Activated gamma-delta T cell treated with anti-CD3 and anti-CD28 coated beads, Interleukin-2, amount 50 U/mL, for 16 hours (primary cell): ENCODE results near the gene SEMA3B.
"Not testable (repeated sequence)": the region's sequence is repeated elsewhere in the genome, so short reads cannot be mapped to it uniquely, and the experiment has no call there.

Experiments
- DNase-seq: peaks from one replicate; pipeline ENCODE4 v3.0.0-alpha.2; 2020; ENCODE audit warnings: low read depth

The SEMA3B gene

DNA sequence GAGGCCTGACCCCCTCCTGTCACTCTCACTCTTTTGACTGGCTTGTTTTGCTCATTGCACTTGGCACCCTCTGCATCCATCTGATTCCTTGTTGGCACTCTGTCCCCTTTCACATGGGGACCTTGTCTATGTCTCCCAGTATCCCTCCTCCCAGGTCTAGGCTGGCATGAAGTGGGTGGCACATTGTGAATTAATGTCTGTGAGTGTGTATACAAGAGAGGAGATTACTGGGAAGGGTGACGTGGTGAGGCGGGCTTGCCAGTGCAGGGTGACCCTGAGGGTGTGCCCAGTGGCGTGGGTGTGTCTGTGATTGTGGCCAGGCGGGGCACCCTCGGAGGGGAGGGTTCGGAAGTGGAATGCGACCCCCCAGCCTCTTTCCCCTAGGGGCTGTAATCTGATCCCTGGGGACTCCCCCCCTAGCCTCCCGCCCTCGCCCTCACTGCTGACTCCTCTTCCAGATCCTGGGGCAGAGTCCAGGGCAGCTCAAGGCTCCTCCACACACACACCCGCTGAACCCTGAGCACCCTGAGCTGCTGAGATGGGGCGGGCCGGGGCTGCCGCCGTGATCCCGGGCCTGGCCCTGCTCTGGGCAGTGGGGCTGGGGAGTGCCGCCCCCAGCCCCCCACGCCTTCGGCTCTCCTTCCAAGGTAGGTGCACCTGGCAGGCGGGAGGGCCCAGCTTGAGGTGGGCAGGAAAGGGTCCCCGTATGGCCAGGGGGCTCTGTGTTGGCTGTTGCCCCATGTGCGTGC, at the start of gene SEMA3B:
TSS of gene SEMA3B (plus strand) at position 445 of the 749 bp plus-strand sequence. CDS start at position 539, 94 bp downstream.
- no peak for DNase-seq

DNA sequence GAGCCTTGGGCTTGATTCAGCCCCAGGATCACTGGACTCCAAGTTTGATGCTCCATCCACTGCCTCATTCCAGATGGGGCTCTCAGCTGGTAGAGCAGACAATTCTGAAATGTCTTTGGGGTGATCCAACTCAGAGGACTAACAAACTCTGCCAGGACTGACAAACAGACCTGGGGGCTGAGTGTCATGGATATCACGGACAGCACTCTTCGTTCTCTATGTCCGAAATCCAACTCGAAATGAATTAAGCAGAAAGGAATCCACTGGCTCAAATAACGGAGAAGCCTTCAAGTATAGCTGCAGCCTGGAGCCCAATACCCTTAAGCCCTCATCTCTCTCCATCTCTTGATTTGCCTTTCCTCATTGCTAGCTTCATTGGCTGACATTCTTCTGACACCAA, 49.7 kb upstream of the SEMA3B start:
- no peak for DNase-seq

DNA sequence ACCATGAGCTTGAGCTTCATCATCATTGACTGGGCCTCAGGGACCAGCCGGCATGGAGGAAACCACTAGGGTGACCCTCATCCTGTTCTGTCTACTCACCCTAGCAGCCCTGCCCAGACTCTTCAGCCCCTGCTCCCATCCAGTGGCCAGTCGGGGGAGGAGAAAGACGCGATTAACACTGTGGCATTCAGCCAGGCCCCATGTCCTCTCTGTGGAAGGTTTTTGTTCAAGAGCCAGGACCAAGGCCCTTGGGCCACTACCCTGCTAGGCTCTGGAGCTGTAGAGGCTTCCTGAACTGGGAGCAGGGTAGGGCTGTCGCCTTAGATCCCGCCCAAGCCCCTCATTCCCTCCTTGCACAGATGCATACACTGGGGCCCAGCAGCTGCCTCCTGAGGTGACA, 48.8 kb upstream of the SEMA3B start:
- DNase-seq: no peak

DNA sequence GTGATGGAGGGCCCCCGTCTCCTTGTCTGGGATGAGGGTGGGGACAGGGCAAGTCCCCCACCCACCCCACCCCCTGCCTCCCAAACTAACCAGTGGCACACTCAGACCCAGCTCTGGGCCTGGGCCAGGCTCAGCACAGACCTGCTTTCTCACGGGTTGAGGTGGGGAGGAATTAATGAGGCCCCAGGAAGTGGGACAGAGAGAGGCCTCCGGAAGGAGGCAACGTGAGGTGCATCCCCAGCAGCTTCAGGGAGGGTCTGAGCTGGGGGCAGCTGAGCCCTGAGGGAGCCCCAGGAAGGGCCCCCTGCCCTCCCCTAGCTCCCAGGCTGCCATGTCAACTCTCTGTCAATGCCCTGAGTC, 47.9 kb upstream of the SEMA3B start:
- no peak for DNase-seq

DNA sequence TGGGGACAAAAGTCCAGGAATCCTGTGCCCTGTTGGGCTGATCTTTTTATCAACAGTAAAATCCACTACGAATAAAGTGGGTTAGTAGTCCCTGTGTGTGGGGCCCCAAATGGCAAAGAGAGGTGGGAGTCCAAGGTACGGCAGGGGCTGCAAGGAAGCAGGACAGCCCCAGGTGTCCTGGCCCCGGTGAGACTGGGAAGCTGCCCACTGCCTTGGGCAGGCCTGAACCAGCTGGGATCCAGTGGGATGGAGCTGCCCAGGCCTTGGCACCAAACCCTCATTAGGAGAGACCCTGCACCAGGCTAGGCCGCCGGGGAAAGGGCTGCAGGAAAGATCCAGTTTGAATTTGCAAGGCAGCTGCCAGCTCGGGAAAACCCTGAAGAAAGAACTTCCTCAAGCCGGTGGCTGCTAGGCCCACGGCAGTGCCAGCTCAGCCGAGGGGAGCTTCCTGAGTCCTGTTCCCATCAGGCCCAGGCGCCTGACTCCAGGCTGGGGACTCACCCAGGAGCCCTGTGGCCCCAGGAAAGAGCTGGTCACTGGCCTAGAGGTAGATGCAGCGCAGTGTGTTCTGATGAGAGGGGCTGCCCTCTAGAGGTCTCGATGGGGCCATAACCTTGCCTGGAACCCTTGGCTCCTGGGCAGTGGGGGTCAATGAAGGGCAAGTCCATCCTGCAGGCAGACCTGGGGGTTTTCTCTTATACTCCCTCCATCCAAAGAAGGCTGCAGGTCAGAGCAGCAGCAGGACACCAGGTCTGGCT, 47.4 kb upstream of the SEMA3B start:
- no peak for DNase-seq

DNA sequence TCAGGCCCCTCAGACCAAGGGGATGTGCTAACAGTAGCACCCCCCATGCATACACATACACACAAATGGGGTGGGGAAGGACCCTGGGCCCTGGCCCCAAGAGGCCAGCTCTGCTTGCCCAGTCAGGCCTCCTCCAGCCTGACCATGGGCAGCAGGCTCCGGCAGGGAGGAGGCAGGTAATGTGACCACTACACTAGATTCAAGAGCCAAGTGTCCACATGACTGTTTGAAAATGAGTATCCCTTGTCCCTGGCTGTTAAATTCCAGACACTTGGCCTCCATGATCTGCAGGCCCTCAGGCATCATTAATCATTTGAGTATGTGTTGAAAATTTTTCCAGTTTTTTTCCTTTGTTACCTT, 46.8 kb upstream of the SEMA3B start:
- DNase-seq: no peak

DNA sequence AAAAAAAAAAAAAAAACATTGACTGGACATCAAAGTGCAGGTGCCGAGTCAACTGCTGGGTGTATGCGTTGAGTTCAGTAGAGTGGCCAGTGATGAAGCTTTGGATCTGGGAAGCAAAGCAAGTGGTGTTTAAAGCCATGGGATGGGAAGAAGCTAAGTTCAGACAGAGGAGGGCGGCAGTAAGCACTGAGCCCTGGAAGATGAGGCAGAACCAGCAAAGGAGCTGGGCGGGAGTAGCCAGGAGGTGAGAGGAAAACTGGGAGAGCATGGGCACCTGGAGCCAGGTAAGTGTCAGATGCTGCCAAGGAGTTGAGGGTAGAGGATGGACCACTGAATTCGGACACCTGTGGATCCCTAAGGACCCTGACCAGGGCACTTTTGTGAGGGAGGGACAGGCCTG, 44.3 kb upstream of the SEMA3B start:
- DNase-seq: no peak

DNA sequence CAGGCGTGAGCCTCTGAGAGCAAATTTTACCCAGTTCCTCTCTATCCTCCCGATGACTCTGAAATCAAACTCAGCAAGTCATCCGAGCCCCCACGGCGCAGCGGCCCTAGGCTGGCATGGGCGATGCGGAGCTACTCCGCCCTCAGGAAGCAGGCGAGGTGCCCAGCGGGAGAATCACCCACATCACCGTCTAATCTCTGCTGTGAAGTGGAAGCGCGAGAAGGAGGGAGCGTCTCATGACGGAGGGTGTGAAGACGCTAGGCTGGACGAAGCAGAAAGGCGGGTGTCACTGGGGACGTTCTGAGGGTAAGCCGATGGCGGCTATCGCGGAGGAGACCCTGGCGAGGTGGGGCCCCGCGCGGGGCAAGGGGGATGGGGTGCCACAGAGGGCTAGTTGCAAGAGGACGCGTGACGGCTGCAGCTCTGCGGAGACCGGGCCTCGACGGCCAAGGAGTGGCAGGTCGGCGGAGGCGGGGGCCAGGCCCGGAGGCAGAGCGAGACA, 42.0 kb upstream of the SEMA3B start:
- DNase-seq: no peak

DNA sequence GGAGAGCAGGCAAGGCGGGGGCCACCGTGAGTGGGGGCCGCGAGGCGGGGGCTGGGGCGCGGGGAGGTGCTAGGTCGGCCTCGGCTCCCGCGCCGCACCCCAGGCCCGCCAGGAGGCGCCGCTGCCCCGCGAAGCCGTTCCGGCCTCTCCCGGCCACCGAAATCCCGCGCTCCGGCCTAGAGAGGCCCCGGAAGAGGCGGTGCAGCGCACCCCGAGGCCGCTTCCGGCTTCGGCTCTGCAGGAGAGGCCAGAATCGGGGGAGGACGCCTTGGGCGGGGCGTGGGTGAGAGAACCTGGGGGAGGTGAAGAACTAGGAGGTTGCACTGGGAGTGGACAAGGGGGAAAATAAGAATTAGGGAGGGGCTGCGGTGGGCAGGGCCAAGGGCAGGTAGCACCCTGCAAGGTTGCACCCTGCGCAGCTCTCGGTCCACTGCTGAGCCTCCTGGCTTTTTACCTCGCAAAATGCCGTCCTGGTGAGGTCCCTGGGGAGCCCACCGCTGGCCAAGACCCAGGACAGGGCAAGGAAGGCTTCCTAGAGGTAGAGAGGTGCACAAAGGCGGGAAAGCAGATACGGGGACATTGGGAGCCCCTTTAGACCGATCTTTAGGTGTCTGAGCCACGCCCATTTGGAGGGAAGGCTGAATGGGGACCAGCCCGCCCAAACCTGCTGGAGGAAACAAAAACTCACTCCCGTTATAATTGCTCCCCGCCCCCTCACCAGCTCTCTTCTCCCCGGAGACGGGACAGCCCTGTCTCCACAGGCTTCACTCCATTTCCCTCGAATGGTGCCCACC, 41.4 kb upstream of the SEMA3B start:
- peak; percentile 82 for DNase-seq

DNA sequence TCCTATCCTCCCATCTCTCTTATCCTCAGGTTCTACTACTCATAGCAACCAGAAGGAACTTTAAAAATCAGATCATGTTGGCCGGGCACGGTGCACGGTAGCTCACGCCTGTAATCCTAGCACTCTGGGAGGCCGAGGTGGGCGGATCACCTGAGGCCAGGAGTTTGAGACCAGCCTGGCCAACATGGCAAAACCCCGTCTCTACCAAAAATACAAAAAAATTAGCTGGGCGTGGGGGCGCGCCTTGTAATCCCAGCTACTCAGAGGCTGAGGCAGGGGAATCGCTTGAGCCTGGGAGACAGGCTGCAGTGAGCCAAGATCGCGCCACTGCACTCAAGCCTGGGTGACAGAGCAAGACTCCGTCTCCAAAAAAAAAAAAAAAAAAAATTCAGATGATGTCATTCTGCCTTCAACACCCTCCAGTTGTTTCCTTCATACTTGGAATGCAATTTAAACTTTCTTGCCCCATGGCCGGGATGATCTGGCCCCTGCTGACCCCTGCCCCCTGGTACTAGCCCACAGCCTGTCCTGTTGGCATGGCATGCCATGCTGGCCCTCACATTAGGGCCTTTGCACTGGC, 40.7 kb upstream of the SEMA3B start:
- not testable (repeated sequence) for DNase-seq

DNA sequence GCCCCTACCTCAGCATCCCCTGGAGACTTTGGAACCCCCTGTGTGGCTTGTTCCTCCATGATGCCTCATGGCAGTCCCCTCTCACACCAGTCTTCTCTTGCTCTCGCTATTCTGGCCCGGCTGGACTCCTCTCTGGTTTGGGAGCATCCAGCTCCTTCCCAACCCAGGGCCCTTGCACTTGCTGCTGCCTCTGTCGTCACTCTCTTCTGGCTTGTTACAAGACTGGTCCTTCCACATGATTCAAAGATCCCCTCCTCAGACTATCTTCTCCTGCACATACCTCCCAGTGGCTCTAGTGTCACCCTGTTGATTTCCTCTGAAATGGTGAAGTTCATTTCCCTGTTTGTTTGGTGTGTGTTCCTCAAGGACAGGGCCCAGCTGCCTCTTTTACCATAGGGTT, 39.5 kb upstream of the SEMA3B start:
- no peak for DNase-seq

DNA sequence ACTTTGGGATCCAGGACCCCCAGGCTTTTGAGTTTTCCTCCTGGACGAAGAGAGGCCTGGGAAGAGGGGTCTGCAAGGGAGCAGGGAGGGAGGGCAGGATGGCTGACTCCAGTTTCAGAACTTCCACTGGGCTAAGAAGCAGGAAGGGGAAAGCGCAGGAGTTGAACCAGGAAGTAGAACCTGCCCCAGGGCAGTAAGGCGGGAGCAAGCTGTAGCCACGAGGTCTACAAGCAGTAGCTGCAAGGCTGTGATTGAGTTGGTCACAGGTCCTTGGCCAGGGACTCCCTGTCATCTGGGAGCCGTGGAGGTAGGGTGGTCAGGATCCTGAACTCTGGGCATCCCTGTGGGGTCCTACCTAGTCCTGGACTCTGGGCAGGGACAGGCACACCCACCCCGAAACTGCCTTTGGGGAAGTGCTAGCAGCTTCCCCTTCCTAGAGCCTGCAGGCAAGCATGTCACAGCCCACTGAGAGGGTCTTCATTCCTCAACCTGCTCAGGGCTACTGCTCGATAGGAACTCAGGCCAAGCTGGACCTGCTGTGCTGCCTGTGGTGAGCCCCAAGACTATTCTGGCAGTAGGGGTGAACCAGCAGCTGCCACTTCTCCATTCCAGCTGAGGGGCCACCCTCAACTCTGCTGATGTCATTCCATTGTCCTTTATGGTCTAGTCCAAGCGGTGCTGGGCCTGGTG, 38.7 kb upstream of the SEMA3B start:
- DNase-seq: no peak

DNA sequence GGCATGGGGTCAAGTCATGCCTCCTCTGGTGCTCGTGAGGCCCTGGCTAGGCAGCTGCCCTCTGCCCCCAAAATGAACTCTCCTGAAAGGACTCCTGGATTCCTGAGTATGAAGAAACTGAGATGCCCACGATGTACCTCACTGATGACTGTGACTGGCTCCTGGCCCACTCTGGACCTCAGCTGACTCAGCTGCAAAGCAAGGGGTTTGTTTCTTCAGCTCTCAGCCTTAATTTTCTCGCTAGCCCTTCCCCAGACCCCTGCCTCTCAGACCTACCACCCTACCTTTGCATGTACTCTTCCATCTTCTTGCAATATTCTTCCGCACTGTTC, 38.2 kb upstream of the SEMA3B start:
- no peak for DNase-seq

DNA sequence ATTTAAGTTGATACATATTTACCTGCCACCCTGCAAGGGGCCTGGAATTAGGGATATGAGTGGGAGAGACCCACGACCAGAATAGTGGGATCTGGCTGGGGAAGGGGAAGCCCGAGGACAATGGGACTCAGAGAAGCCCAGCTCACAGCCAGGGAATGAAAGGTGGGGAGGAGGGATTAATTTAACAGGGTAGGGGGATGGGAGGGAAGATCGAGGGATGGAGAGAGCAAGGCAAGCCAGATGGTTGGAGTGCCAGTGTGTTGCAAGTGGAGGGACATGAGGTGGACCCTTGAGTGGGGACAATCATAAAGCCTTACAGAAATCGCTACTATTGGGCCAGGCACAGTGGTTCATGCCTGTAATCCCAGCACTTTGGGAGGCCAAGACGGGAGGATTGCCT, 37.4 kb upstream of the SEMA3B start:
- no peak for DNase-seq

DNA sequence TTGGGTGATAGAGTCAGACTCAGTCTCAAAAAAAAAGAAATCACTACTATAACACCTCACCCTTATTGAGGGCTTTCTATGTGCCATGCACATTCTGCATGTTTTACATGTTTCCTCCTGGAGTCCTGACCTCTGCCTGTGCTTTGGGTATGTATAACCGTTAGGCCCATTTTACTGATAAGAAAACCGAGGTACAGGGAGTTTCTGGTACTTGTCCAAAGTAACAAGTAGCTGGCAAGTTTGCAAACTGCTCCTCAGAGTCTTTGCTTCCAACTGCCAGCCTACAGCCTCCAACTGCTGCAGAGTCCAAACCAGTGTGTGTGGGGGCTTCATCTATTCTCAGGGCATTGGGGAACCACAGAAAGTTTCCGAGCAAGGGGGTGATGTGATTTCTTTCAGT, 36.6 kb upstream of the SEMA3B start:
- DNase-seq: no peak

DNA sequence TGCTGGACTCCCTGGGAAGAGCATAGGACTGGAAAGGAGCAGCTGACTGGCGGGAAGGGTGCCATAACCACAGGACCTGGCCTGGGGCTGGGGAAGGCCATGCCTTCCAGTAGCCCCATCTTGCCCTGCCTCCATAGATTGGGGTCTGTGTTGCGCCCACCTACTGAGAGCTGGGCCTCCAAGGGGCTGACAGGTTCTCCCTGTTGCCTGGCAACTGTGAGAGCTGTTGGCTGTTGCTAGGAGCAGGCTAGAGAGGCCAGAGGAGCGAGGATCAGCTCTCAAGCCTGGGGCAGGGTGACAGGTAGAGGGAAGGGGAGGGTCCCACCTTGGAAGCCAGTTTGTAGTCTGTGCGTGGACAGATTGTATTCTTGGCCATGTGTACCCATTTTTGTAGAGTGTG, 35.8 kb upstream of the SEMA3B start:
- no peak for DNase-seq

DNA sequence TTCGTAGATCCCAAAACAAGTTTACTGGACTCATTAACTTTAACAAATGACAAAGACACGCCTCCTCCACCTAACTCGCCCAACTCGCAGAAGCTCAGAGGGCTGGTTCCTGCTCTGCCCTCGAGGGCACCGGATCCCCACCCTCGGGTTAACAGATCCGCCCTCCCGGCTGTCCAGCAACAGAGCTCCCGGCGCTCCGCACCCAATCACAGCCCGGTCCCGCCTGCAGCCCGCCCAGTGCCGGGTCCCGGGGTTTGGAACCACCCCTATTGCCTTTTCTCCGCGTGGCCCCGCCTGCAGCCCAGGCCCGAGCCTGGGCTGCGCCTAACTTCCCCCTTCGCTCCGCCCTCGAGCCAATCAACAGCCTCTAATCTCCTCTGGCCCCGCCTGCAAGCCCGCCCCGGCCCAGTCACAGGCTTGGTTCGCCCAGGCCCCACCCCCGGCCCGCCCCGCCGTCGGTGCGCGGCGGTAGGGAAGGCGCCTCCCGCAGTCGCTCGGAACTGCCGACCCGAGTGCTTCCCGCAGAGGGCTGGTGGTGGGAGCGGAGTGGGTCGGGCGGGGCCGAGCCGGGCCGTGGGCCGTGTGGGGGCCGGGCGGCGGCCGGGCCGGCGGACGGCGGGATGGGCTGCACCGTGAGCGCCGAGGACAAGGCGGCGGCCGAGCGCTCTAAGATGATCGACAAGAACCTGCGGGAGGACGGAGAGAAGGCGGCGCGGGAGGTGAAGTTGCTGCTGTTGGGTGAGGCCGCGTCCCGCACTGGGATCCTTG, 33.0 kb upstream of the SEMA3B start, which contains the start of gene GNAI2:
TSS of gene GNAI2 (plus strand) at position 489 of the 768 bp plus-strand sequence. CDS start at position 621, 132 bp downstream.
- DNase-seq: peak; percentile 98

DNA sequence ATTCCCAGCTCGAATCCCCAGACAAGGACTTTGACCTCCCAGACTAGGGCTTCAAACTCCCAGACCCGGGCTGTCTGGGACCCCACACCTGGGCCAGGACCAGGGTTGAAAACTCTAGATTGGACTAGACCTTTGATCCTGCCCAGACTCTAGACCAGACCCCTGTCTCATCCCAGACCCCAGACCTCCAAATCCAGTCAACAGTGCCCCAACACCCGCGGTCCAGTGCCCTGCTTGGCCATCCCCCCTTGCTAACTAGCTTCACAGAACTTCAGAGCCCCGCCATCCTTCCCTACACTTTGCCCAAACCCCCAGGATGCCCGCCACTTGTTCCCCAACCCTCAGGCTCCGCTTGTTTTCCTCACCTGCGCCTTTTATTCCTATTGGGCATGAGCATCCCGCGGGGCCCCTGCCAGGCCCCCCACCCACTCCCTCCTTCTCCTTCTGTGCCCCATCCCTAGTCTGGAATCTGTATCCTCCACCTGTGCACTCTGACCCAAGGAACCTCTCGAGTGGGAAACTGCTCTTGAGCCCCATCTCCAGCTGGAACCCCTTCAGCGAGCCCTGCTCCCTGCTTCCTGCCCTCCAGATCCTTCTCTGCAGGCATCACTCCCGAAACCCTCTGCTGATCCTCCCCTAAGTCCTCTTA, 32.3 kb upstream of the SEMA3B start:
- no peak for DNase-seq

DNA sequence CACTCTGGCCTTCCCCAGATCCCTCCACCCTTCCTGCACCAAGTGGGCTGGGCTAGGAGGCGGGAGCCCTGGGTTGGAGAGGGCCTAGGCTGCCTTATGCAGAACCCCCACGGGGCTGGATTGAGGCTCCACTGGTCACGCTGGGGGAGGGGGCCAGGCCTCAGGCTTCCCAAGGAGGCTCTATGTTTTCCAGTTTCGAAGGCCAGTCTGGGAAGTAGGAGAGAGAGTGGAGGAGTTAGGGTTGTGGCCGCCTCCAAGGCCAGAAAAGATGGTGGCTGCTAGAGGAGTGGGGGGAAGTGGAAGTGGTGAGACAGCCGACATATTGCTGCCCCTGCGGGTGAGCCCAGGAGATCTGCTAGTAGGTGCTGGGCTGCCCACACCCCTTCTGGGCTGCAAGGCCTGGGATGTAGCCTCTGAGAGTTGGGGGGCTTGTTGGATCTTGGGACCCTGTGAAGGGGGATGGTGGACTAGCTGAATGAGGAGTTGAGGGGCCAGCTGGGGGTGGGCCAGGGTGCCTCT, 31.8 kb upstream of the SEMA3B start:
- no peak for DNase-seq
